Activated B cell treated with CpG ODN at 0.5 μM for 24 hours (primary cell): ENCODE results near the gene MDM2. TPM values are rescaled to one million over a fixed set of nuclear protein-coding genes. Genes with fewer than 3 reads are reported as not detected.
"Not testable (repeated sequence)": the region's sequence is repeated elsewhere in the genome, so short reads cannot be mapped to it uniquely, and the experiment has no call there.

Experiments used
- ATAC-seq: fragments of 200-7000 bp; cut with Tn5 transposase; one replicate; pipeline ENCODE4 v1.10.0; 2021; ENCODE audit warnings: low read depth, mild to moderate bottlenecking, moderate library complexity
- CTCF ChIA-PET: fragments of 350-600 bp; sonication (Branson Sonifier 250); formaldehyde crosslinking; loops from one replicate; lab custom pipeline; 2021; ENCODE audit warnings: antibody characterized with exemption; lab: Charles Lee
- POLR2A ChIA-PET: fragments of 350-600 bp; sonication (Branson Sonifier 250); formaldehyde crosslinking; loops from one replicate; lab custom pipeline; 2021; ENCODE audit warnings: antibody characterized with exemption; lab: Charles Lee
- DNase-seq: peaks from one replicate; pipeline ENCODE4 v3.0.0; 2022
- H3K27ac Mint-ChIP-seq: one replicate; pipeline ENCODE4 v1.8.0; 2020; ENCODE audit warnings: mixed read lengths
- H3K27me3 Mint-ChIP-seq: one replicate; pipeline ENCODE4 v1.8.0; 2021; ENCODE audit warnings: mixed read lengths
- H3K36me3 Mint-ChIP-seq: one replicate; pipeline ENCODE4 v1.8.0; 2021; ENCODE audit warnings: low read depth, mixed read lengths
- H3K4me1 Mint-ChIP-seq: one replicate; pipeline ENCODE4 v1.8.0; 2021; ENCODE audit warnings: mixed read lengths
- H3K4me3 Mint-ChIP-seq: one replicate; pipeline ENCODE4 v1.8.0; 2020; ENCODE audit warnings: mild to moderate bottlenecking, mixed read lengths
- H3K9me3 Mint-ChIP-seq: one replicate; pipeline ENCODE4 v1.8.0; 2020; ENCODE audit warnings: mixed read lengths
- CTCF ChIP-seq: fragments of 200-600 bp; IDR thresholded peaks from one replicate; pipeline ENCODE4 v1.8.0; 2022; ENCODE audit warnings: antibody characterized with exemption, mild to moderate bottlenecking
- intact Hi-C: fragments of 100-400 bp; cut with micrococcal nuclease; formaldehyde crosslinking; loops from one replicate; pipeline ENCODE4 v1.15.1; 2024
- total RNA-seq: library from RNA; stranded (reverse); gene quantifications from 2 replicates; pipeline ENCODE4 v1.2.3, GENCODE V29; 2022

MDM2 gene
- total RNA-seq, 1 donor from 2014 or later = 90.8 TPM

GRCh38 chr12:68804657-68805591 is 3.1 kb upstream of the MDM2 start:
- Mint-ChIP-seq H3K27ac (no peak overlapping the region), H3K4me1 (peaks cover 12% of the 10 kb centered on the region), H3K36me3 (peaks cover 22% of the 10 kb centered on the region), H3K9me3 (no peaks in the 10 kb centered on the region), H3K4me3 (no peak overlapping the region), H3K27me3 (no peaks in the 10 kb centered on the region)
- no peak for TF ChIP-seq CTCF
- intact Hi-C loops = loop anchor here (5.0 to 10.0 kb wide), 4 partner anchors 127 to 583 kb away; partner anchors contain the start of genes CPM and YEATS4
- ChIA-PET POLR2A (no interaction called here), CTCF (no interaction called here)
- ATAC-seq (no peak), DNase-seq (no peak)

GRCh38 chr12:68805592-68806120 is 2.3 kb upstream of the MDM2 start:
- POLR2A ChIA-PET = no interaction called here
- H3K27ac Mint-ChIP-seq = no peak overlapping the region
- H3K9me3 Mint-ChIP-seq = no peaks in the 10 kb centered on the region
- H3K4me1 Mint-ChIP-seq = peaks cover 12% of the 10 kb centered on the region
- intact Hi-C loops = loop anchor here (5.0 to 10.0 kb wide), 4 partner anchors 127 to 583 kb away; partner anchors contain the start of genes CPM and YEATS4
- ATAC-seq (no peak), DNase-seq (no peak)
- TF ChIP-seq CTCF = no peak
- no peak overlapping the region for H3K4me3 Mint-ChIP-seq
- CTCF ChIA-PET = no interaction called here
- no peaks in the 10 kb centered on the region for H3K27me3 Mint-ChIP-seq
- peaks cover 24% of the 10 kb centered on the region for H3K36me3 Mint-ChIP-seq

- peak overlapping the region; percentile 98 for H3K27ac Mint-ChIP-seq
These were observed 1.3 kb upstream of the MDM2 start for GRCh38 chr12:68806488-68807237.

GRCh38 chr12:68807274-68807575 is 752 bp upstream of the MDM2 start:
- intact Hi-C loops = loop anchor here (1.0 to 10.0 kb wide), 7 partner anchors 61 to 1538 kb away; partner anchors contain the start of genes CAND1, CPM, SLC35E3 and YEATS4
- H3K36me3 Mint-ChIP-seq = peaks cover 37% of the 10 kb centered on the region
- not testable (repeated sequence) for H3K27me3 Mint-ChIP-seq, H3K9me3 Mint-ChIP-seq, ATAC-seq, DNase-seq
- POLR2A ChIA-PET = interaction anchor here (0.6 to 3.1 kb wide), 12 partner anchors 14 to 1538 kb away, joined by 3 to 62 read pairs (median 6); partner anchors contain the start of genes CAND1, CPM, CPSF6 and FRS2
- CTCF ChIA-PET = interaction anchor here (0.7 to 1.5 kb wide), 5 partner anchors 13 to 448 kb away, joined by 3 to 4 read pairs (median 3); partner anchors contain the start of gene SLC35E3
- H3K4me1 Mint-ChIP-seq = peaks cover 17% of the 10 kb centered on the region
- H3K27ac Mint-ChIP-seq = peak overlapping the region; percentile 98
- peak overlapping the region; percentile 92 for H3K4me3 Mint-ChIP-seq

More at GRCh38 chr12:68806488-68807237, 1.3 kb upstream of the MDM2 start:
- Mint-ChIP-seq H3K4me3 (peak overlapping the region; percentile 92), H3K4me1 (peaks cover 16% of the 10 kb centered on the region), H3K27me3 (no peaks in the 10 kb centered on the region), H3K9me3 (no peaks in the 10 kb centered on the region), H3K36me3 (peaks cover 34% of the 10 kb centered on the region)
- ChIA-PET POLR2A (interaction anchor here (1.2 to 3.1 kb wide), 9 partner anchors 13 to 664 kb away, joined by 3 to 62 read pairs (median 6); partner anchors contain the start of genes CPM, FRS2, MDM1 and NUP107), CTCF (interaction anchor here (0.7 to 1.5 kb wide), 3 partner anchors 13 to 447 kb away, joined by 3 to 4 read pairs (median 3); partner anchors contain the start of gene SLC35E3)
- ATAC-seq (no peak), DNase-seq (no peak)
- intact Hi-C loops = loop anchor here (1.0 to 10.0 kb wide), 7 partner anchors 60 to 1537 kb away; partner anchors contain the start of genes CAND1, CPM, SLC35E3 and YEATS4
- no peak for TF ChIP-seq CTCF
